ENCODE results near the gene GPATCH8. TPM values are rescaled to one million over a fixed set of nuclear protein-coding genes. Genes with fewer than 3 reads are reported as not detected.

The GPATCH8 gene
- total RNA-seq, 2 donors from 2014 or later, result 21.3 to 26.4 TPM

GRCh38 chr17:44409309-44410028 lies 93.7 kb downstream of the GPATCH8 start:
- Histone ChIP-seq H3K4me1 (no peaks in the 10 kb centered on the region), H3K27me3 (no peaks in the 10 kb centered on the region), H3K9me3 (no peaks in the 10 kb centered on the region), H3K4me3 (no peak overlapping the region), H3K36me3 (peaks cover 13% of the 10 kb centered on the region), H3K27ac (no peak overlapping the region)
- no peak for DNase-seq (ENCODE audit: low spot score)
- no peak for TF ChIP-seq CTCF (IDR thresholded peaks at IDR 0.05)

- no peak for TF ChIP-seq CTCF (IDR thresholded peaks at IDR 0.05)
- no peak overlapping the region for H3K27ac ChIP-seq
- H3K36me3 ChIP-seq, result peaks cover 13% of the 10 kb centered on the region
Observed at GRCh38 chr17:44408786-44409185, 94.4 kb downstream of the GPATCH8 start.

GRCh38 chr17:44402564-44403172 lies 100.5 kb downstream of the GPATCH8 start:
- no peak for TF ChIP-seq CTCF (IDR thresholded peaks at IDR 0.05)
- Histone ChIP-seq H3K4me1 (no peaks in the 10 kb centered on the region), H3K36me3 (peaks cover 58% of the 10 kb centered on the region), H3K27me3 (no peaks in the 10 kb centered on the region), H3K9me3 (no peaks in the 10 kb centered on the region), H3K27ac (no peak overlapping the region), H3K4me3 (no peak overlapping the region)
- no peak for DNase-seq (ENCODE audit: low spot score)

More at GRCh38 chr17:44408786-44409185, 94.4 kb downstream of the GPATCH8 start:
- H3K4me3 ChIP-seq, result no peak overlapping the region
- H3K9me3 ChIP-seq, result no peaks in the 10 kb centered on the region
- H3K4me1 ChIP-seq, result no peaks in the 10 kb centered on the region
- H3K27me3 ChIP-seq, result no peaks in the 10 kb centered on the region
- DNase-seq (ENCODE audit: low spot score), result no peak

- TF ChIP-seq CTCF (IDR thresholded peaks at IDR 0.05), result peak in 1 of 2 donors; percentile 63
- Histone ChIP-seq H3K27me3 (no peaks in the 10 kb centered on the region), H3K4me3 (no peak overlapping the region), H3K27ac (no peak overlapping the region), H3K9me3 (no peaks in the 10 kb centered on the region), H3K4me1 (no peaks in the 10 kb centered on the region), H3K36me3 (peaks cover 49% of the 10 kb centered on the region)
- no peak for DNase-seq (ENCODE audit: low spot score)
Observed at GRCh38 chr17:44400226-44400847, 102.9 kb downstream of the GPATCH8 start.

- H3K4me3 ChIP-seq, result no peak overlapping the region
- H3K9me3 ChIP-seq, result no peaks in the 10 kb centered on the region
- H3K36me3 ChIP-seq, result peaks cover 46% of the 10 kb centered on the region
- no peak for DNase-seq (ENCODE audit: low spot score)
- no peak for TF ChIP-seq CTCF (IDR thresholded peaks at IDR 0.05)
- no peaks in the 10 kb centered on the region for H3K27me3 ChIP-seq
- H3K4me1 ChIP-seq, result no peaks in the 10 kb centered on the region
- H3K27ac ChIP-seq, result no peak overlapping the region
Observed at GRCh38 chr17:44398692-44399691, 104.2 kb downstream of the GPATCH8 start.

Measured in right atrium auricular region (tissue), 2 donors.